HUES48 (cell line): ENCODE results near the gene TSPAN5.

ENCODE experiments used
- H3K27ac ChIP-seq: one replicate; pipeline ENCODE4 v1.7.0; 2013; ENCODE audit warnings: low read depth, low read length, inconsistent platforms
- H3K27me3 ChIP-seq: 2 replicates; pipeline ENCODE4 v1.6.1; 2013; ENCODE audit warnings: mild to moderate bottlenecking, low read length; ENCODE audit not compliant: control insufficient read depth, insufficient read depth
- H3K36me3 ChIP-seq: 2 replicates; pipeline ENCODE4 v1.6.1; 2013; ENCODE audit warnings: low read length; ENCODE audit not compliant: control insufficient read depth, insufficient read depth
- H3K4me1 ChIP-seq: 2 replicates; pipeline ENCODE4 v1.6.1; 2013; ENCODE audit warnings: mild to moderate bottlenecking, low read length; ENCODE audit not compliant: control insufficient read depth, insufficient read depth
- H3K4me3 ChIP-seq: 2 replicates; pipeline ENCODE4 v1.5.1; 2013; ENCODE audit warnings: mild to moderate bottlenecking, low read depth, low read length
- H3K9ac ChIP-seq: 2 replicates; pipeline ENCODE4 v1.6.1; 2013; ENCODE audit warnings: mild to moderate bottlenecking, low read depth, low read length, moderate library complexity
- H3K9me3 ChIP-seq: 2 replicates; pipeline ENCODE4 v1.6.1; 2013; ENCODE audit warnings: low read length; ENCODE audit not compliant: control insufficient read depth, insufficient read depth

TSPAN5 gene

DNA sequence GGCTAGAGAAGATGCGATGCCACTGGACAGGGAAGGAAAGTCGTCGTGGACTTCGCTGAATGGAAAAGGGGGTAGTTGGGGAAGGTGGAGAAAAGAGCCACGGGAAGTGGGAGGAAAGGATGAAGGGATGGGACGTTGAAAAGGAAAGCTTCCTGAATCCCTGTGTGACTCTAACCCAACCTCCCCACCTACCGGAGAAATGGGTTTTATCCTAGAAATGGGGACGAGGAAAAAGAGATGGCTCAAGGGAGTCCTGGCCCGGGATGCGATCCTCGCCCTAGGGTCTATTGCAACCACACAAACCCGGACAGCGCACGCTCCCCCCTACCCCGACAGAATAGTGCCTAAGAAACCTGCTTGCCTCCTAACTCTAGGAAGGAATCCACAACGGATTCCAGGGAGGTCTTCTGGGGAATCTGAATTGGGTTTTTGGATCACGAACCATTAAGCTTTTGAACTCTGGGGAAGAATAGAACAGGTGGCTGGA is 738 bp upstream of the TSPAN5 start:
- Histone ChIP-seq H3K36me3 (no peaks in the 10 kb centered on the region), H3K27ac (no peak overlapping the region), H3K27me3 (peaks cover 46% of the 10 kb centered on the region), H3K4me3 (peak overlapping the region; percentile 88), H3K9me3 (no peaks in the 10 kb centered on the region), H3K9ac (peak overlapping the region; percentile 43; the same call in 1 of the 2 replicates), H3K4me1 (peaks cover 51% of the 10 kb centered on the region)

DNA sequence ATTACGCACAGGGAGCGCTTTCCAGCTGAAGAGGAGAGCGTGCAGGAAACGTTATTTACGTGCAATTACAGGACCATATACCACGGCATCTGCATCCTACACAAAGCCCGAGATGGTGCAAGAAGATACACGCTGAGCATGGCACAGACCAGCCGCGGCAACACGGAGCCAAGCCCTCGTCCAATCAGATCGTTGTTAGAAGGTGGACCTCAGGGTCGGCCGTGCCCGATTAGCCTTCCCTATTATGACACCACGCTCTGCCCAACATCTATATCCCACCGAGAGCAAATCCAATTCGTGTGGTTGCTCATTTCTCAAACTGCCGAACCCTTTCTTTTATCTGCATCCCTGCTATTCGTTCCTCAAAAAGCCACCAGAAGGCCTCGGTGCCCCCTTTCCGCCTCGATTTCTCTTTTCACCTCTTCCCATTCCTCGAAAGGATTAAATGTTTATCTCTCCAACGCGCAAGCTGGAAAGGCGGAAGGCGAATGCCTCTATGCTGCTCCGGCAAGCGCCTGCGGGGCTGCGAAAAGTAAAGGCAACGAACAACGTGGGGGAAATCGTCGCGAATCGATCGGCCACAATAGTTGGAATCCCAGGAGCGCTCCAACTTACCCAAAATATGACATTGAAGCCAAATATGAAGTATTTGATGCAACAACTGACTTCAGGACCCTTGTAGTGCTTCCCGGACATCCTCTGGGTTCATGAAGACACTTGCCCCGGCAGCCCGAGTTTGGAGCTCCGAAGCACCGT is 702 bp downstream of the TSPAN5 start:
- peak overlapping the region; percentile 36 for H3K9ac ChIP-seq
- peaks cover 46% of the 10 kb centered on the region for H3K27me3 ChIP-seq
- peaks cover 40% of the 10 kb centered on the region for H3K4me1 ChIP-seq
- no peaks in the 10 kb centered on the region for H3K36me3 ChIP-seq
- H3K27ac ChIP-seq, result no peak overlapping the region
- H3K4me3 ChIP-seq, result peak overlapping the region; percentile 88
- H3K9me3 ChIP-seq, result no peaks in the 10 kb centered on the region

DNA sequence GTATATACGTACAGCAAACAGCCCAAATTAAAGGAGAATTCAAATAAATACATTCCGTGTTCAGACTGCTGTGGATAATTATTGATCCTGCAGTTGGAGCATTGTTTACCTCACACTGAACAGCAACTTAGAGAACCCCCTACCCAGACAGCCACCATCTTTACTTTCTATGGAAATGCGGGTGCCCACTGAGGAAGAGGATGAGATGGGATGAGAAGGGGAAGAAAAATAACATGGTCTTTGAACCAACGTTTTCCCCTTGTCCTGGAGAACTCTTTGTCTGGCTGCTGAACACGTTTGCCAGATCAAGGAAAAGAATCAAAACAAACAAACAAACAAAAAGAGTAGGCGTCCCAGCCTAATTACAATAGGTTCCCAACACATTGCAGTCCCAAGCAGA is 1.5 kb downstream of the TSPAN5 start:
- peaks cover 46% of the 10 kb centered on the region for H3K27me3 ChIP-seq
- H3K9ac ChIP-seq, result no peak overlapping the region
- peak overlapping the region; percentile 88 for H3K4me3 ChIP-seq
- no peaks in the 10 kb centered on the region for H3K36me3 ChIP-seq
- no peaks in the 10 kb centered on the region for H3K9me3 ChIP-seq
- H3K4me1 ChIP-seq, result peaks cover 31% of the 10 kb centered on the region
- no peak overlapping the region for H3K27ac ChIP-seq

DNA sequence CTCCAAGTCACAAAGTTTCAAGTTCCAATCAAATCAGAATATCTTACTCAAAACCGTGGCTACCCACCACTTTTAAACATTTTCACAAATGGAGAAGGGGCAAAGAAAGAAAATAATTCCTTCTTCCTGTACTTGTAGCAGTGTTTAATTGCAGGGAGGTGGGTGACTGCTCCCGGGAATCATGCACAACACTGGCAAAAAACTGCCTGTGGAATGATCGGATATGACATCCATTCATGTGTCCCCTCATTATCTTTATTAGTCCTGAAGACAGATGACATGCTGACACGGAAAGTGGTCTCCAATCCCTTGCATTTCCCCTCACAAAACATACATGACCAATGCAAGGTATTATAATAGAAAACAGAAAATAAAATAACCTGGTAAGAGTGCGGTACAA is 2.0 kb downstream of the TSPAN5 start:
- Histone ChIP-seq H3K36me3 (no peaks in the 10 kb centered on the region), H3K27ac (no peak overlapping the region), H3K9ac (no peak overlapping the region), H3K4me3 (0 out of 2 replicates have a peak overlapping the region, but pooled peaks have one; percentile 88), H3K4me1 (peaks cover 27% of the 10 kb centered on the region), H3K27me3 (peaks cover 46% of the 10 kb centered on the region), H3K9me3 (no peaks in the 10 kb centered on the region)

DNA sequence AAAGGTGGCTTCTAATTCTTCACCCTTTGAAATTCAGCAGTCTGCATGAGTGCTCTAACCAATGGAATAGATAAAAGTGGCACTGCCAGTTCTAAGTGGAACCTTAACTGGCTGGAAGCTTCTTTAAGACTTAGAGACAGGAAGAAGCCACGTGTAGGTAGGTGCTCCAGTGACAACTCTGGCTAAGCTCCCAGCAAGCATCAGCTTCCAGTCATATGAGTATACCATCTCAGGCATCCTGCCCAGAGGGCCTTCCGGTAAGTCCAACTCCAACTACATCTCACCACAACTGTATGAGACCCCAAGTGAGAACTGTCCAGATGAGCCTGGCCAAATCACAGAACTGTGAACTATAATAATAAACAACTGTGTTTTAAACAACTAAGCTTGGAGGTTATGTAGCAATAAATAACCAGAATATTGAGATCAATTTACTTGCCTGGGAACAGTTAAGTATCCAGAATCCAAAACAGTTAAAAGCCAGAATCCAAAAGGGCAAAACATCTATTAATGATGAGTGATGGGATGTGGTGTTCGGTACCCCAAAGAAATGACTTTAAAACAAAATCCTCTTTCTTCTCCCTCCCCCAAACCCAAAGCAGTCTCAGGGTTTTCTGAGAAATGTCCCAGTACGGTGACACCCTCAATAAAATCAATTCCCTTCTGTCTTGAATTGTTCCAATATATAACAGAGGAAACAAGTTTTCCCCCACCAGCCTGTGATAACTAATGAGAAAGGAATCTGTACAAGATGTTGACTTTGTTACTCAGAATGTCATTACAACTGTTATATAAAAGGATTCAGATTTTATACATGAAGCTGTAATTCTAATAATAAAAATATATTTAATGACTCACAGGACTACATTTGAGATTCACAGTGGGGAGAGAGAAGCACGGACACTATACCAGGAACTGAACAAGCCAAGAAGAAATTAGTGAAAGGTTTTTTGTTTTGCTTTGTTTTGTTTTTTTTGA is 4.2 kb downstream of the TSPAN5 start:
- Histone ChIP-seq H3K27ac (no peak overlapping the region), H3K4me3 (no peak overlapping the region), H3K4me1 (0 out of 2 replicates have a peak, but pooled peaks cover 9% of the 10 kb centered on the region), H3K27me3 (peaks cover 25% of the 10 kb centered on the region), H3K36me3 (no peaks in the 10 kb centered on the region), H3K9ac (no peak overlapping the region), H3K9me3 (no peaks in the 10 kb centered on the region)

DNA sequence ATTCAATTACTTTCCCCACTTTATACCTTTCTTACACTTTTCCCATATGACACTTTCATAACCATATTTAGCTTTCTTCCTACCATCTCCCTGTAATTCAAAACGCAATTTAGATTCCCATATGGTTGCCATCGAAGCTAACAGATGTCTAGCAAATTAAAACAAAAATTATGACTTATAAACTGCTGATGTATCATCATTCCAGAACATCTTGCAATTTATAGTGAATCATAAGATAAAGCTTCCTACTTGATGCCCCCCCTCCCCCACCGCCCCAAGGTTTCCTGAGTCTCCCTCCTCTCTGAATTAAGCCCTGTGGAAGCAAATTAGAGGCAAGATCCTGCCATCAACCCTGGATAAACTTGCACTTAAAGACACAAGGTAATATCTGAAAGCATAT is 5.4 kb downstream of the TSPAN5 start:
- peaks cover 20% of the 10 kb centered on the region for H3K27me3 ChIP-seq
- no peak overlapping the region for H3K9ac ChIP-seq
- no peak overlapping the region for H3K27ac ChIP-seq
- H3K4me3 ChIP-seq, result no peak overlapping the region
- 0 out of 2 replicates have a peak, but pooled peaks cover 9% of the 10 kb centered on the region for H3K4me1 ChIP-seq
- no peaks in the 10 kb centered on the region for H3K36me3 ChIP-seq
- no peaks in the 10 kb centered on the region for H3K9me3 ChIP-seq

DNA sequence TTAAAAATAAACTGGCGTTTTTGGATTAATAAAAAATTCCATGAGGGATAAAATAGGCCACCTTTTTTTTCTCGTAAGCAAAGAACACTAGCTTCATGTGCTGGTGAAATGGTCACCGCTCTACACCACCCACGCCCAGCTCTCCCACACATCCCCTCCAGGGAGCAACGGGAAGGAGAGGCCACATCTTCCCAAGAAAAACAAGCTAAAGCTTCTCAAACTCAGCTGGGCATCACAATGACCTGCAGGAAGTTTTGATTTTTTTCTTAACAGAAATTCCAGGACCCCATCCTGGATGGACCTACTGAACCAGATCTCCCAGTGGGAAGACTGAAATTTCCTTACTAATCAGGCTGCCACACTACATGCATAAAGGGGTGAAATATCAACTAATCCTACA is 9.8 kb downstream of the TSPAN5 start:
- Histone ChIP-seq H3K4me3 (no peak overlapping the region), H3K4me1 (no peaks in the 10 kb centered on the region)

DNA sequence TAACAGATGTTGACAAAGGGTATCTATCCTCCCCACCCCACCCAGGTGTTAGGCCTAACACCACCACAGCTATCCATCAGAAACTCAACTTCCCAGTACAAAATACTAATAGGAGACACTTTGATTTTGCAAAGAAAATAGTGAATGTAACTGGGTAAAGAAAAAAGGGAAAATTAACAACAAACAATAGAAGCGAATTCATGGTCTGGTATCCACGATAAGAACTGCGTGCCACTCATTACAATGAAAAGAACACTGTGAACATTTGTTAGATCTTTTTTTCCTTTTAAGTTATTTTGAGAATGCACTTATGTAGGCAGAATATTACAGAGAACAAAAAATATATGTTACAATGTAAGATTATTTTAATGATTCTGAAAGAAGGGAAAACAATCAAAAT is 12.0 kb downstream of the TSPAN5 start:
- H3K9ac ChIP-seq, result no peak overlapping the region
- H3K27ac ChIP-seq, result no peak overlapping the region
- H3K9me3 ChIP-seq, result no peaks in the 10 kb centered on the region
- no peaks in the 10 kb centered on the region for H3K36me3 ChIP-seq
- H3K4me1 ChIP-seq, result peaks cover 5% of the 10 kb centered on the region; the same call in 1 of the 2 replicates
- no peak overlapping the region for H3K4me3 ChIP-seq
- H3K27me3 ChIP-seq, result no peaks in the 10 kb centered on the region

More for the DNA sequence above, 9.8 kb downstream of the TSPAN5 start:
- Histone ChIP-seq H3K9ac (no peak overlapping the region), H3K9me3 (no peaks in the 10 kb centered on the region), H3K27ac (no peak overlapping the region), H3K36me3 (no peaks in the 10 kb centered on the region), H3K27me3 (no peaks in the 10 kb centered on the region)

DNA sequence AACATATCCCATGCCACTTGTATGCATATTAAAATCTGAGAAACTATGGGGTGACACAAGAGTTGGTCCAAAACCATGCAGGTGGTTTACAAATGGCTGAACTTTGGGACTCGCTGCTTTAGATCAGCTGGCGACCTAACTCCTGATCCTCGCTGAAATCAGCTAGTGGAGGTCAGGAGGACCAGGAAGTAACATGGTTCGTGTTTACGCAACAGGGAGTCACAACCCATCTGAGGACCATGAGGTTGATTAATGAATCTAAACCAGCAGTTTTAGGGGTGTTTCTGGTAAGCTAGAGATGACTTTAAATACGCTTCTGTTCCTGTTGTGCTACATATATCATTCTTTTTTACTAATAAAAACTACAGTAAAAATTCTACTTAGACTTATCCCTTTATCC is 12.9 kb downstream of the TSPAN5 start:
- Histone ChIP-seq H3K9me3 (no peaks in the 10 kb centered on the region), H3K9ac (no peak overlapping the region), H3K4me3 (no peak overlapping the region), H3K36me3 (no peaks in the 10 kb centered on the region), H3K4me1 (peaks cover 5% of the 10 kb centered on the region; the same call in 1 of the 2 replicates), H3K27ac (no peak overlapping the region), H3K27me3 (no peaks in the 10 kb centered on the region)

DNA sequence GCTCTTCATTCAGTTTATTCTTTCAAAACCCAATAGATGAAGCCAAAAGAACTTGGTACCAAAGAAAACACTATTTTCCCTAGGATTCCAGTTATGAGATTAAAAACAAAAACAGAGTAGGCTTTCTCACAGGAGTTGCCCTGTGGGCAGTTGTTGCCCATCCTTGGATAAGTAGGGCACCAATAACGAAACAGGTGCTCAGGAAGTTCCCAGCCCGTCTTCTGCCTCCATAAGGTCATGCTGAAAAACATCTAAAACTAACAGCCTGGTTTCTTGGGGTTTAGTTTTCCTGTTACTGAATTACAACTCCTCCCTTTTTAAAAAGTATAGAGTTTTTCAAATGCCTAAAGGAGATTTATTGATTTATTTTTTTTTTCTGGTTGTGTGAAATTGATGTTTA is 14.7 kb downstream of the TSPAN5 start:
- no peaks in the 10 kb centered on the region for H3K36me3 ChIP-seq
- no peak overlapping the region for H3K4me3 ChIP-seq
- no peak overlapping the region for H3K9ac ChIP-seq
- no peak overlapping the region for H3K27ac ChIP-seq
- H3K9me3 ChIP-seq, result no peaks in the 10 kb centered on the region
- H3K27me3 ChIP-seq, result no peaks in the 10 kb centered on the region
- peaks cover 5% of the 10 kb centered on the region; the same call in 1 of the 2 replicates for H3K4me1 ChIP-seq
